ENCODE results near the gene SLC25A19. TPM values are rescaled to one million over a fixed set of nuclear protein-coding genes. Genes with fewer than 3 reads are reported as not detected.

SLC25A19 gene
- total and polyA plus RNA-seq, 2 of the 8 experiments (the other 6 are each of a cell fraction or from before 2014, with no cell fraction given) = 28.6 to 32.6 TPM

DNA sequence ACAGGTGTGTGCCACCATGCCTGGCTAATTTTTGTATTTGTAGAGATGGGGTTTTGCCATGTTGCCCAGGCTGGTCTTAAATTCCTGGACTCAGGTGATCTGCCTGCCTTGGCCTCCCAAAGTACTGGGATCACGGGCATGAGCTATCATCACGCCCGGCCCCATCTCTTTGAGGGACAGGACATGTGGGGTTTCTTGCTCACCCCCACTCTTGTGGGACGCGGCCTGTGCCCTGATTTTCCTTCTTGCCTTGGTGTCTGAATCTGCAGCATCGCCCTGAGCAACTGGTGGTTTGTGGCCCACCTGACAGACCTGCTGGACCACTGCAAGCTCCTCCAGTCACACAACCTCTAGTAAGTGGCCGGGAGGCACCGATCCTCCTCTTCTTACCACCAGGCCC, 58.2 kb downstream of the SLC25A19 start:
- Histone ChIP-seq H3K27ac (ENCODE audit: low read depth, low read length) (no peak overlapping the region), H2BK120ac (replicated peaks; ENCODE audit: low read depth, low read length) (no peak overlapping the region), H3K4ac (replicated peaks; ENCODE audit: insufficient read length, low read depth, low read length) (no peak overlapping the region), H3K56ac (replicated peaks; ENCODE audit: insufficient read length, low read depth, low read length) (no peak overlapping the region), H2BK20ac (ENCODE audit: low read length) (no peak overlapping the region), H3K4me2 (ENCODE audit: insufficient read depth in 1 of 2, low read depth in 2 of 2, low read length in 2 of 2) (no peak overlapping the region), H3K14ac (ENCODE audit: insufficient read length) (no peak overlapping the region), H3K4me3 (ENCODE audit: extremely low read depth in 1 of 4, insufficient read depth in 2 of 4, low read depth in 3 of 4, low read length in 4 of 4) (no peak overlapping the region), H2BK15ac (ENCODE audit: low read length) (no peak overlapping the region), H2AFZ (ENCODE audit: low read length) (no peak overlapping the region), H4K5ac (ENCODE audit: insufficient read length, low read depth, low read length) (no peak overlapping the region), H2BK12ac (ENCODE audit: low read depth, low read length) (no peak overlapping the region), H3K79me2 (ENCODE audit: control insufficient read depth in 1 of 2, insufficient read depth in 2 of 2, low read length in 2 of 2) (no peaks in the 10 kb centered on the region), H3K23ac (ENCODE audit: insufficient read length) (no peak overlapping the region), H4K8ac (ENCODE audit: extremely low read depth, insufficient read depth, low read length) (no peak overlapping the region), H3K9me3 (ENCODE audit: insufficient read depth in 2 of 2, low read depth in 1 of 2, low read length in 1 of 2) (no peaks in the 10 kb centered on the region), H3K4me1 (replicated peaks in 1 of 4; ENCODE audit: control insufficient read depth in 3 of 4, insufficient read depth in 4 of 4, low read length in 3 of 4) (no peaks in the 10 kb centered on the region), H4K20me1 (replicated peaks in 1 of 2; ENCODE audit: control insufficient read depth in 1 of 2, insufficient read depth in 2 of 2, low read length in 2 of 2) (peaks cover 0 to 7% of the 10 kb centered on the region in 2 experiments), H3K27me3 (replicated peaks in 1 of 4; ENCODE audit: control insufficient read depth in 3 of 4, extremely low read depth in 1 of 4, insufficient read depth in 3 of 4, low read length in 3 of 4) (no peaks in the 10 kb centered on the region), H2BK5ac (ENCODE audit: low read depth, low read length) (no peak overlapping the region; the same call in 1 of the 2 replicates), H3K23me2 (ENCODE audit: low read depth, low read length) (no peaks in the 10 kb centered on the region), H3K36me3 (ENCODE audit: control insufficient read depth in 2 of 4, insufficient read depth in 4 of 4, low read length in 3 of 4) (peaks cover 23 to 76% (median 65%) of the 10 kb centered on the region in 4 experiments), H3K18ac (ENCODE audit: extremely low read depth, low read length) (no peak overlapping the region), H3K79me1 (ENCODE audit: low read depth, low read length) (no peaks in the 10 kb centered on the region), H4K91ac (replicated peaks; ENCODE audit: insufficient read length, low read length) (no peak overlapping the region), H3K9ac (replicated peaks in 1 of 4; ENCODE audit: extremely low read depth in 1 of 4, low read depth in 3 of 4, low read length in 3 of 4) (no peak overlapping the region), H2AK5ac (ENCODE audit: low read depth, low read length) (no peak overlapping the region)
- POLR2A ChIA-PET (ENCODE audit: partially characterized antibody) = interaction anchor here (1.0 to 2.5 kb wide), 7 partner anchors 9 to 268 kb away, joined by 3 to 8 read pairs (median 5); partner anchors contain the start of genes GGA3 and MIF4GD
- no peak for TF ChIP-seq EZH2 (IDR thresholded peaks at IDR 0.05; ENCODE audit: low read depth, low read length, severe bottlenecking)
- TF ChIP-seq HDAC6 (IDR thresholded peaks at IDR 0.05; ENCODE audit: low read depth, low read length) = no peak
- no peak for TF ChIP-seq SAP30 (IDR thresholded peaks at IDR 0.05; ENCODE audit: insufficient read depth, insufficient replicate concordance, low read length)
- no peak for TF ChIP-seq SUZ12 (IDR thresholded peaks at IDR 0.05; ENCODE audit: low read length)
- CTCF ChIA-PET (ENCODE audit: partially characterized antibody) = interaction anchor here (1.0 to 6.9 kb wide), 5 partner anchors 9 to 403 kb away, joined by 3 to 84 read pairs (median 4); partner anchors contain the start of genes MIF4GD and SMIM5
- DNase-seq (ENCODE audit: low read depth in 1 of 2, low spot score in 2 of 2) (no peak), FAIRE-seq (no peak)
- 92% methylated on average over 8 of the region's 8 CpGs; no CpG with 5 or more reads in 1 of the 2 experiments for WGBS, 2 experiments (ENCODE audit: extremely low coverage in 1 of 2, insufficient coverage in 1 of 2, insufficient read length in 1 of 2, insufficient replicate concordance in 2 of 2, low coverage in 1 of 2, low lambda C conversion rate in 2 of 2, missing lambda C conversion rate in 1 of 2)
